CD4-positive, CD25-positive, alpha-beta regulatory T cell (primary cell): ENCODE results near the gene TSC22D1. TPM values are rescaled to one million over a fixed set of nuclear protein-coding genes. Genes with fewer than 3 reads are reported as not detected.
"Not testable (repeated sequence)": the region's sequence is repeated elsewhere in the genome, so short reads cannot be mapped to it uniquely, and the experiment has no call there.

Experiments
- ATAC-seq, 2 donors: fragments of 150-1000 bp; cut with Tn5 transposase; one replicate each; pipeline ENCODE4 v1.10.0; 2021; ENCODE audit warnings: low read depth in 2 of 2, moderate number of reproducible peaks in 2 of 2, moderate library complexity in 1 of 2
- DNase-seq, 3 donors: peaks; one replicate each; pipeline versions ENCODE4 v3.0.0 to v3.0.0-alpha.2; 2012 to 2022; ENCODE audit warnings: mixed read lengths in 1 of 3
- H3K27ac ChIP-seq: one replicate; pipeline ENCODE4 v1.7.0; 2013; ENCODE audit warnings: mild to moderate bottlenecking, low read length; ENCODE audit not compliant: insufficient read depth, poor library complexity, severe bottlenecking
- H3K27me3 ChIP-seq: one replicate; pipeline ENCODE4 v1.7.0; 2013; ENCODE audit warnings: low read length; ENCODE audit not compliant: control insufficient read depth, insufficient read depth
- H3K36me3 ChIP-seq: one replicate; pipeline ENCODE4 v1.7.0; 2013; ENCODE audit warnings: mild to moderate bottlenecking, low read length, moderate library complexity; ENCODE audit not compliant: control insufficient read depth, insufficient read depth
- H3K4me1 ChIP-seq: 2 replicates; pipeline ENCODE4 v1.7.0; 2013; ENCODE audit warnings: mild to moderate bottlenecking, low read length; ENCODE audit not compliant: insufficient read depth, control insufficient read depth, poor library complexity, severe bottlenecking
- H3K4me3 ChIP-seq: one replicate; pipeline ENCODE4 v1.7.0; 2013; ENCODE audit warnings: low read depth, mild to moderate bottlenecking, low read length, moderate library complexity
- H3K9me3 ChIP-seq, 2 experiments: 1 replicate in 1 of 2; 2 replicates in 1 of 2; pipeline ENCODE4 v1.7.0; 2013; ENCODE audit warnings: low read length in 2 of 2, mild to moderate bottlenecking in 1 of 2, moderate library complexity in 1 of 2; ENCODE audit not compliant: control insufficient read depth in 2 of 2
- H3K27ac Mint-ChIP-seq, 3 donors: one replicate each; pipeline ENCODE4 v1.8.0; 2020 to 2022; ENCODE audit warnings: mild to moderate bottlenecking in 3 of 3, mixed read lengths in 3 of 3, moderate library complexity in 2 of 3
- H3K27me3 Mint-ChIP-seq: one replicate; pipeline ENCODE4 v1.8.0; 2022; ENCODE audit warnings: mild to moderate bottlenecking, mixed read lengths
- H3K36me3 Mint-ChIP-seq: one replicate; pipeline ENCODE4 v1.8.0; 2020; ENCODE audit warnings: mixed read lengths
- H3K4me1 Mint-ChIP-seq, 4 donors: one replicate each; pipeline ENCODE4 v1.8.0; 2020 to 2022; ENCODE audit warnings: mixed read lengths in 4 of 4, mild to moderate bottlenecking in 1 of 4
- H3K4me3 Mint-ChIP-seq, 4 donors: one replicate each; pipeline ENCODE4 v1.8.0; 2020 to 2022; ENCODE audit warnings: mild to moderate bottlenecking in 4 of 4, mixed read lengths in 4 of 4, moderate library complexity in 3 of 4
- H3K9me3 Mint-ChIP-seq, 7 donors: one replicate each; pipeline ENCODE4 v1.8.0; 2020 to 2022; ENCODE audit warnings: mixed read lengths in 7 of 7, mild to moderate bottlenecking in 3 of 7, moderate library complexity in 2 of 7
- polyA plus RNA-seq, 4 donors: library from polyadenylated mRNA; unstranded; fragments of 300-500 nt; fragmentation: Illumina TruSeq; gene quantifications; one replicate each; pipeline ENCODE4 v1.2.3, GENCODE V29; 2021
- total RNA-seq: library from RNA; stranded (reverse); gene quantifications from one replicate; pipeline ENCODE4 v1.2.3, GENCODE V29; 2022

Gene TSC22D1
- total and polyA plus RNA-seq, 5 donors from 2014 or later = 4.0 to 35.9 (median 4.1) TPM

DNA sequence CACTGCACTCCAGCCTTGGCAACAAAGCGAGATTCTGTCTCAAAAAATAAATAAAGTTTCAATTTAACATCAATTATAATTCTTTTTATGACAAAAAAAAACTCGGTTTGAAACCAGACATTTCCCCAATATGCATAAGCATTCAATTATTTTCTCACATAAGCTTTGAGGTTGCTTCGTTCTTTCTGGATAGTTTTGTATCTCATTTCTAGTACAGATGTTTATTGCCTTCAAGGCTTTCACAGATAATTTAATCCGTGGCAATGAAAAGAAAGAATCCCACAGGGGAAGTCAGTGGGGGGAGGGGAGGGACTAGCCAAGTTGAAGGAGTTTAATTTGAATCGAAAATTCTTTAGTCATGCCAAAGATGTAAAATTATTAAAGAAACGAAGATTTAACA, 29.6 kb upstream of the TSC22D1 start:
- peaks cover 0 to 6% (median 2%) of the 10 kb centered on the region in 7 donors for H3K9me3 Mint-ChIP-seq
- H3K27ac Mint-ChIP-seq = no peak overlapping the region
- Histone ChIP-seq H3K4me3 (no peak overlapping the region), H3K36me3 (no peaks in the 10 kb centered on the region), H3K9me3 (peaks cover 0 to 1% of the 10 kb centered on the region in 2 experiments), H3K27ac (no peak overlapping the region), H3K27me3 (peaks cover 8% of the 10 kb centered on the region), H3K4me1 (no peaks in the 10 kb centered on the region)
- H3K4me1 Mint-ChIP-seq = no peaks in the 10 kb centered on the region
- H3K4me3 Mint-ChIP-seq = no peak overlapping the region
- H3K36me3 Mint-ChIP-seq = peaks cover 5% of the 10 kb centered on the region
- peaks cover 6% of the 10 kb centered on the region for H3K27me3 Mint-ChIP-seq
- DNase-seq (no peak), ATAC-seq (no peak)

DNA sequence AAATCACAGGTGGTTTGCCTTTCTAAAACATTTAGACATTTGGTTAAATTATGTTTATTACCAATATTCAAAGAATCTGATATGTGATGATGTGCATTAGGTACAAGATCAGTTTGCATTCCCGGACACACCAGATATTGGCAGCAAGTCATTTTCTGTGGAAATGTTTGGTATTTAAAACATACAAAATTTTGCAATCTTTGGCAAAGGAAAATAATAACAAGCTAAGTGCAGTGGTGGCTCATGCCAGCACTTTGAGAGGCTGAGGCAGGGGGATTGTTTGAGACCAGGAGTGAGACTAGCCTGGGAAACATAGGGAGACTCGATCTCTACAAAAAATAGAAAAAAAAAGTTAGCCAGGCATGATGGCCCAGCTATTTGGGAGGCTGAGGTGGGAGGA, 29.1 kb upstream of the TSC22D1 start:
- Mint-ChIP-seq H3K4me3 (no peak overlapping the region), H3K4me1 (no peaks in the 10 kb centered on the region), H3K27me3 (peaks cover 6% of the 10 kb centered on the region), H3K9me3 (peaks cover 0 to 3% (median 0%) of the 10 kb centered on the region in 7 donors), H3K27ac (no peak overlapping the region), H3K36me3 (peaks cover 5% of the 10 kb centered on the region)
- Histone ChIP-seq H3K36me3 (no peaks in the 10 kb centered on the region), H3K4me3 (no peak overlapping the region), H3K9me3 (no peaks in the 10 kb centered on the region), H3K27me3 (peaks cover 8% of the 10 kb centered on the region), H3K27ac (no peak overlapping the region), H3K4me1 (no peaks in the 10 kb centered on the region)
- DNase-seq (no peak), ATAC-seq (no peak)

DNA sequence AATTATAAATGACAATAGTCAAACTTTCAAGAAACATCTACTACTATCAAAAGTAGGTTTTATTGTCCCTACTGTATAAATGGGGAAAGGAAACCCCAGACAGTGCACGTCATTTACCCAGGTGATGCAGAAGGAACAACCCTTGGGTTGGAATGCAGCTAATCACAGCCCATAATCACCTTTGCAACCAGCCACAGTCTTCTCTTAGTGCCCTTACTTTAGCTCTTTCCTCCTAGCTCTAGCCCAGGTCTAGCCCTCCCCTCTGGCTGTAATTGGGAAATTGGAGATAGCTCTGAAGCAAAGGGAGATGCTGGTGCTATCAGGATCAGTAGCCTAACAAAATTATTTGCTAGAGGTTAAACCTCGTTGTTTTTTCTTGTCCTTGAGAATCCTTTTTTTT, 25.5 kb upstream of the TSC22D1 start:
- no peak for DNase-seq
- Mint-ChIP-seq H3K4me1 (no peaks in the 10 kb centered on the region), H3K9me3 (peaks cover 0 to 3% (median 0%) of the 10 kb centered on the region in 7 donors), H3K36me3 (no peaks in the 10 kb centered on the region), H3K4me3 (no peak overlapping the region), H3K27ac (no peak overlapping the region), H3K27me3 (peaks cover 18% of the 10 kb centered on the region)
- Histone ChIP-seq H3K27ac (no peak overlapping the region), H3K4me3 (no peak overlapping the region), H3K36me3 (no peaks in the 10 kb centered on the region), H3K9me3 (no peaks in the 10 kb centered on the region), H3K4me1 (no peaks in the 10 kb centered on the region), H3K27me3 (peaks cover 3% of the 10 kb centered on the region)
- ATAC-seq = no peak

DNA sequence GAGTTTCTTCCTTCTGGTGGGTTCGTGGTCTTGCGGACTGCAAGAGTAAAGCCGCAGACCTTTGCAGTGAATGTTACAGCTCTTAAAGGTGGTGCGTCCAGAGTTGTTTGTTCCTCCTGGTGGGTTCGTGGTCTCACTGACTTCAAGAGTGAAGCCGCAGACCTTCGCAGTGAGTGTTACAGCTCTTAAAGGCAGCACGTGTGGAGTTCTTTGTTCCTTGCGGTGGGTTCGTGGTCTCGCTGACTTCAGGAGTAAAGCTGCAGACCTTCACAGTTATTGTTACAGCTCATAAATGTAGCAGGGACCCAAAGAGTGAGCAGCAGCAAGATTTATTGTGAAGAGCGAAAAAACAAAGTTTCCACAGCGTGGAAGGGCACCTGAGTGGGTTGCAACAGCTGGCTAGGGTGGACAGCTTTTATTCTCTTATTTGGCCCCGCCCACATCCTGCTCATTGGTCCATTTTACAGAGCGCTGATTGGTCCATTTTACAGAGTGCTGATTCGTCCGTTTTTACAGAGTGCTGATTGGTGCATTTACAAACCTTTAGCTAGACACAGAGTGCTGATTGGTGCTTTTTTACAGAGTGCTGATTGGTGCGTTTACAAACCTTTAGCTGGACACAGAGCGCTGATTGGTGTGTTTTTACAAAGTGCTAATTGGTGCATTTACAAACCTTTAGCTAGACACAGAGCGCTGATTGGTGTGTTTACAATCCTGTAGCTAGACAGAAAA, 17.9 kb upstream of the TSC22D1 start:
- H3K4me1 Mint-ChIP-seq, DNase-seq, H3K27ac ChIP-seq, H3K36me3 Mint-ChIP-seq, H3K27me3 Mint-ChIP-seq, H3K4me3 Mint-ChIP-seq, H3K4me3 ChIP-seq, H3K4me1 ChIP-seq, H3K36me3 ChIP-seq, H3K9me3 ChIP-seq, H3K27me3 ChIP-seq, ATAC-seq, H3K9me3 Mint-ChIP-seq, H3K27ac Mint-ChIP-seq: not testable (repeated sequence)

DNA sequence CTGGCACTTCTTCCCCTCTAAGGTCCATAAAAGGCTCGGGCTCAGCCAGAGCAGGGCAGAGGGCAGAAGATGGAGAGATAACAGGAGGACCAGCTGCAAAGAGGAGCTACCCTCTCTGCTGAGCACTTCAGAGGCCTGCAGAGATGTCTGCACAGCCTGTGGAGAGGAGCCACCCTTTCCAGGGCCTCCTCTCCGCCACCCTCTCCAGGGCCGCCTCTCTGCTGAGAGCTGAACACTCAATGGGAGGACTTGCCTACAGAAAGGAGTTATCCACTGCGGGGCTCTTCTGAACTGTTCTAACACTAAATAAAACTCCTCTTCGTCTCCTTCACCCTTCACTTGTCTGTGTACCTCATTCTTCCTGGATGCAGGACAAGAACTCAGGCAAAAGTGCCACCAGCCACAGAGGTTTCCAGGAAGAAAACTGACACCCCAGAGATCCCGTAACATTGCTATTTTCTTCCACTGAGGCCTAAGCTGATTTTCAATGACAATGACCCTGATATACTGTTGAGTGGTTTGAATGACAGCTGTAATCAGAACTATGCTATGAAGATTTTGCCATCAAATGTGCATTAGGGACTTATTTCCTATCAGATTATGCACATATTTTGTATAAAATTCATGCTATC, 16.2 kb upstream of the TSC22D1 start:
- H3K27me3 Mint-ChIP-seq = peaks cover 6% of the 10 kb centered on the region
- H3K27ac Mint-ChIP-seq = peak overlapping the region in 1 of 3 donors; percentile 7
- H3K27me3 ChIP-seq = peaks cover 2% of the 10 kb centered on the region
- no peaks in the 10 kb centered on the region for H3K9me3 ChIP-seq
- no peaks in the 10 kb centered on the region for H3K4me1 ChIP-seq
- H3K36me3 Mint-ChIP-seq = peaks cover 3% of the 10 kb centered on the region
- no peak overlapping the region for H3K4me3 Mint-ChIP-seq
- no peaks in the 10 kb centered on the region for H3K36me3 ChIP-seq
- DNase-seq = no peak
- no peak for ATAC-seq
- peaks cover 0 to 3% (median 0%) of the 10 kb centered on the region in 7 donors for H3K9me3 Mint-ChIP-seq
- no peak overlapping the region for H3K27ac ChIP-seq
- no peak overlapping the region for H3K4me3 ChIP-seq
- peaks cover 0 to 2% (median 0%) of the 10 kb centered on the region in 4 donors for H3K4me1 Mint-ChIP-seq

DNA sequence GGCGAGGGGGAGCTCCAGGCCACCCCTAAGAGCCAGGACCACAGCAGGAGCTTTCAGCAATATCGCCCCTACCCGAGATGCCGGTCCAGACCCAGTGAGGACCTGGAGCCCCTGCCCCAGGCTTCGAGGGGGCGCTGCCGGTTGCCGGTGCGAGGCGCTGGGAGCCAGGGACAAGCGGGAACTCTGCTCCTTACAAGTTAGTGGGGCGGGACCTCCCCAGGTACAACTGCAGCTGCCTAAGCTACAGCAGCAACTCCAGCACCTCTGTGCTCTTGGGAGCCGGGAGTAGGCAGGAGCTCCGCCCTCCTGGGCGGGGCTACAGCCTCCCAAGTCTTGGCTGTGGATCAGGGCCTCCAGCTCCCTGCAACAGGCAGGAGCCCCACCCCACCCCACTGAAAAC, 15.2 kb upstream of the TSC22D1 start:
- ATAC-seq = no peak
- no peak overlapping the region for H3K4me3 ChIP-seq
- H3K36me3 ChIP-seq = no peaks in the 10 kb centered on the region
- Mint-ChIP-seq H3K27me3 (no peaks in the 10 kb centered on the region), H3K9me3 (peaks cover 0 to 3% (median 0%) of the 10 kb centered on the region in 7 donors), H3K27ac (no peak overlapping the region), H3K4me3 (no peak overlapping the region), H3K36me3 (peaks cover 3% of the 10 kb centered on the region), H3K4me1 (peaks cover 0 to 2% (median 0%) of the 10 kb centered on the region in 4 donors)
- H3K9me3 ChIP-seq = no peaks in the 10 kb centered on the region
- DNase-seq = no peak
- peaks cover 2% of the 10 kb centered on the region for H3K27me3 ChIP-seq
- no peak overlapping the region for H3K27ac ChIP-seq
- no peaks in the 10 kb centered on the region for H3K4me1 ChIP-seq

DNA sequence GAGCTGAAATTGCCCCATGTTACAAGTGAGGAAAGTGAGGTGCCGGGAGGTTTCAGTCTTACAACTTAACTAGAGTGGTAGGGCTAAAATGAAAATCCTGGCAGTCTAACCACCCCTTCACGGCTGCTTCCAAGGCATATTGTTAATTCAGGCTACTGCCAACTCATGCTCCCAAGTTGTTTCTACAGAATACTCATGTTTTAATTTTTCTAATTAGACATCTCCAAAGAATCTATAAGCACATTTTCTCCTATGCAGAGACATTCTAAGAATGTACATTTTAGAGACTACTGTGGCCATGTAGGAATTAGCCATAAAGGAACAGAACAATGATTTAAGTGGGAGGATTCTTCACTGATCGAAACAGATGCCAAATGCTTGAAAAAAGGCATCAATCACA, 7.0 kb upstream of the TSC22D1 start:
- Histone ChIP-seq H3K9me3 (no peaks in the 10 kb centered on the region), H3K27me3 (no peaks in the 10 kb centered on the region), H3K36me3 (no peaks in the 10 kb centered on the region), H3K4me3 (no peak overlapping the region), H3K4me1 (peaks cover 2% of the 10 kb centered on the region), H3K27ac (no peak overlapping the region)
- Mint-ChIP-seq H3K27me3 (peaks cover 5% of the 10 kb centered on the region), H3K4me1 (peaks cover 0 to 4% (median 2%) of the 10 kb centered on the region in 4 donors), H3K9me3 (peaks cover 0 to 4% (median 0%) of the 10 kb centered on the region in 7 donors), H3K27ac (no peak overlapping the region), H3K4me3 (no peak overlapping the region), H3K36me3 (no peaks in the 10 kb centered on the region)
- ATAC-seq (no peak), DNase-seq (no peak)

DNA sequence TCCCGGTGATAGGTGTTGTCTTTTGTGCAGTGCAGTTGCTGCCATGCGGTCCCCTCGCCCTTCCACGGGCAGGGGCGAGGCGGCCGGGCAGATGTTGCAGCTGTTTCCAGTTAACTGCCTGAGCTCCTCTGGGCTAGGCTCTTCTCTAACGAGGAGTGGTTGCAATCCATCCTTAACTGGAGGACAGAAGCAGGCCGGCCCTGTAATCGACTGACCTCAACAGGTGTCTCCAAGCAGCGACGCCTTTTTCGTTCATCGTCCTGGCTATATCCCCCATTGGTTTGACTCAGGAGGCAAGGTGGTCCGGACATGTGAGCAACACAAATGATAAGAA, 1.9 kb upstream of the TSC22D1 start:
- no peak for DNase-seq
- H3K4me1 ChIP-seq = peaks cover 19% of the 10 kb centered on the region
- ATAC-seq = no peak
- Mint-ChIP-seq H3K4me3 (peak overlapping the region; percentile 88 to 99 (median 98)), H3K36me3 (no peaks in the 10 kb centered on the region), H3K27ac (peak overlapping the region; percentile 12 to 91 (median 76)), H3K27me3 (peaks cover 9% of the 10 kb centered on the region), H3K9me3 (peaks cover 0 to 2% (median 0%) of the 10 kb centered on the region in 7 donors), H3K4me1 (peaks cover 4 to 33% (median 30%) of the 10 kb centered on the region in 4 donors)
- H3K4me3 ChIP-seq = peak overlapping the region; percentile 65
- peak overlapping the region; percentile 90 for H3K27ac ChIP-seq
- H3K9me3 ChIP-seq = no peaks in the 10 kb centered on the region
- no peaks in the 10 kb centered on the region for H3K36me3 ChIP-seq
- H3K27me3 ChIP-seq = no peaks in the 10 kb centered on the region
